Activated T-helper 9 cell treated with anti-CD3 and anti-CD28 coated beads, Interleukin-2, amount 50 U/mL, for 16 hours (primary cell): Measurements from ENCODE around the gene MYL2.

Experiments used
- DNase-seq: peaks from one replicate; pipeline ENCODE4 v3.0.0-alpha.2; 2020; ENCODE audit warnings: low read depth

MYL2 gene

DNA sequence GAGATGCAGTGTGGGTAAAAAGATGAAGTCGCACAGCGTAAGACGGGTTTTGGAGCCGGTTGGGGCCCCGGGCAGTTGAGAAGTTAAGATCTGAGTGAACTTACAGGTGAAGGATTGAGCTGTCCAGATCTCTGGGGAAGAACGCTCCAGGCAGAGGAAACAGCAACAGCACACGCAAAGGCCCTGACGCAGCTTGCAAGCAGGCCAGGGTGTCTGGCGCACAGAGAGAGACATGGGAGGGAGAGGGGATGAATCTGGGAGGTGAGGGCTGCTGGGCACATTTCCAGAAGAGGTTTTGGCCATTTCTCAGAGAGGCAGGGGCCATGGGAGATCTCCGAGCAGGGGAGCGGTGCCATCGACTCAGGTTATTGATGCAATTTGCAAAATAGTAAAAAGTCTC is 31.0 kb downstream of the MYL2 start:
- no peak for DNase-seq

DNA sequence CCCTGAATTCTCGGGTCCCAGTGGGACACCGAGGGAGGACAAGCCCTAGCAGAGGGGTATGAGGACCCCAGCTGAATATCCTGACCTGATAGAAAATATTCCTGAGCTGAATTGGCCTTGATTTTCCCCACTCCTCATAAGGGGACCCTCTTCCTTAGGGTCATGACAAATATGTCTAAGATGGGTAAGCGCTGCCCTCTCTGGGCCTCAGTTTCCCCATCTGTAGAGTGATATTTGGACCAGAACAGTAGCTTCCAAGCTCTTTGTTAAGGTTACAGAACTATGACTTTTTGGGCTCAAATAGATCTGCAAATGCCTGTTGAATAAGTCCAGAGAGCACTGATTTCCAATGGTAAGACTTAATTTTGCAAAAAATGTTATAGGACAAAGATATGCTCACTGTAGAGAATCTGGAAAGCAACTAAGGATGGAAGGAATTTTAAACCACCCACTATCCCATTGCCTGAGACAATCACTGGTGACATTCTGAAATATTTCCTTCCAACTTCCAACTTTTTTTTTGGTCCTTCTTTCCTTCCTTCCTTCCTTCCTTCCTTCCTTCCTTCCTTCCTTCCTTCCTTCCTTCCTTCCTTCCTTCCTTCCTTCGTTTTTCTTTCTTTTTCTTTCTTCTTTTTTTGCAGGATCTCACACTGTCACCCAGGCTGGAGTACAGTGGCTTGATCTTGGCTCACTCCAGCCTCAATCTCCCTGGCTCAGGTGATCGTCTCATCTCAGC is 32.0 kb downstream of the MYL2 start:
- DNase-seq: no peak

- no peak for DNase-seq
Measured at GRCh38 chr12:110885152-110885840, 35.1 kb downstream of the MYL2 start.

DNA sequence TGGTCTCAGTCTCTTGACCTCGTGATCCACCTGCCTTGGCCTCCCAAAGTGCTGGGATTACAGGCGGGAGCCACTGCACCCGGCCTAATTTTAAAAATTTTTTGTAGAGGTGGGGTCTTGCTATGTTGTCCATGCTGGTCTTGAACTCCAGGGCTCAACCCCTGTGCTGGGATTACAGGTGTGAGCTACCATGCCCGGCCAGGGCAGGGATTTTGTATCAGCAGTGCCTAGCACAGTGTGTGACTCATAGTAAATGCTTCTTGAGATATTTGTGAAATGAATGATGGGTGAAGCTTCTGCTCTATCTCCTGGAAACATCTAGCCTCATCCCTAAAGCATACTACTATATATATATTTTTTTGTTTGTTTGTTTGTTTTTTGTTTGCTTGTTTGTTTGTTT is 37.1 kb downstream of the MYL2 start:
- DNase-seq: no peak

GRCh38 chr12:110880651-110881050 is 39.7 kb downstream of the MYL2 start:
- DNase-seq: no peak

DNA sequence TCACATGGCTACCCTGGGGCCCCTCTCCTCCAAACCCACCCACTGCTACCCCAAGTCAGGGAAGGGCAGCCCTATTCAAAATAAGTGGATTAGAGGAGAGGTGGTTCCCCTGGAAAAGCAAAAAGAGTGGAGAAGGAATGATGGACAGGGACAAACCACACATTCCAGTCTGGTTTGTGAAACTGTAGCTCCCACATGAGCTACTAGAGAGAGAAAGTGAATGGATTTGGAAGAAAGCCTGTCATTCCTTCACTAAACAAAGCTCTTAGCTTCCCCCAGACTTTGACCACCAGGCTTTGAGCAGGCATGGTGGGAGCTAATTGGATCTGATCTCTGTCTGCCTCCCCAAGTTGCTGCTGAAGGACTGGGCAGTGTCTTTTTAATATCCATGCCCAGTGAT is 45.6 kb downstream of the MYL2 start:
- DNase-seq: no peak

DNA sequence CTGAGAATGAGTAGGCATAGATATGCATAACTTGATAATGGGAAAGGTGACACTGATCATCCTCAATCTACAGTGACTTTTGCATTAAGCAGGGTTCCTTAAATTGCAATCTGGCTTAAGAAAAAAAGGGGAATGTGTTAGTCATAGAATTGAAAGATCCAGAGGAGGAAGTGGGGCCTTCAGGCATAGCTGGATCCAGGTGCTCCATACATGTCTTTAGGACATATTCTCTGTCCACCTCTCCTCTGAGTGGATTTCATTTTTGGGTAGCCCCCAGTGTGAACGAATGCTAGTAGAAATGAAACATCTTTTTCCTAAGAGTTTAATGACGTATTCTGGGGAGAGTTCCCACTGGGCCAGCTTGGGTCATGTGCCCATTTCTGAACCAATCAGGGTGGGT is 46.0 kb downstream of the MYL2 start:
- DNase-seq: no peak

DNA sequence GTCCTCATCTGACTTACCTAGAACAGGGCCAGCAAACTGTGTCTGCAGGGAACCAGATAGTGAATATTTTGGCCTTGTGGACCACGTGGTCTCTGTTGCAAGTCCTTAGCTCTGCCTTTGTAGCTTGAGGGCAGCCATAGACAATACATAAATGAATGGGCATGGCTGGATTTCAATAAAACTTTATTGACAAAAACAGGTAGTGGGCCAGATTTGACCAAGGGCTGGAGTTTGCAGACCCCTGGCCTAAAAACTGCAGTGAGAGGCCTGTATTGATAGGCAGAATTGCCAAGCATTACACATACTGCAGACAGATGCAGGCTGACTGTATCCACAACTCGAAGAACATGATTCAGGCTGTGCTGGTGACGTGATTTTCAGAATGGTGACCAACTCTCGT is 48.3 kb downstream of the MYL2 start:
- DNase-seq: no peak

- no peak for DNase-seq
Measured at GRCh38 chr12:110869803-110870202, 50.6 kb downstream of the MYL2 start.

- no peak for DNase-seq
Measured at GRCh38 chr12:110869026-110869425, 51.4 kb downstream of the MYL2 start.

- DNase-seq: no peak
Measured at GRCh38 chr12:110865521-110865920, 54.9 kb downstream of the MYL2 start.

DNA sequence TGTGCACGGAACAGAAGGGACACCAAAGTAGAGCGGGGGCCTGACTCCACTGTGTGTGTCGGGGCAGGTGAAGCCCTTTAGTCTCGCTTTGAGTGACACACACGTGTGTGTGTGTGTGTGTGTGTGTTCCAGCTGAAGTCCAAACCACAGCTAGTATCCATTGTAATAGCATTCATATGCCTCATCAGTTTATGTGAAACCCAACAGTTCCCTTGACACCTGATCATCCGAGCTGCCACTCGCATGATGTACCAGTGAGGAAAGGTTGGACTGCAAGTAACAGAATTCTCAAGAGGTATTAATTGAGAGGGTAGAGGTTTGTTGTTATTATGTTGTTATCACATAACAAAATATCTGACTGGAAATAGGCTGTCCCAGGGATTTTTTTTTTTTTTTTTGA is 57.2 kb downstream of the MYL2 start:
- no peak for DNase-seq

DNA sequence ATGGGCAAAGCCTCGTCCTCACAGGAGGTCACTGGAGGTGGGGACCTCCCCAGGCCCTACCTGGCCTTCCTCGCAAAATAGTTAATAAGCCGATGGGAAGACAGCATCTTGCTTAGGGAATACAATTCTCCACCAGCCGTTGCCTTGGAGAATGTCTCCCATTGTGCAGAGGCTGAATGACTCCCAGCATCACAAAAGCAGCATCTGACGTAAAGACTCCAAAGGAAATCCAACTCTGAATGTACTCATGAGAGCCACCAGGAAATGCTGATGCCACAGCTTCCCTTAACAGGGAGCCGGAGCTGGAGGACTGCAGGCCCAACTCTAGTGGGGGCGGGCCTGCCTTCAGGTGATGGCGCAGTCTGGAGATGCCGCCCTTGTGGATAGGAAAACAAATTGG is 58.0 kb downstream of the MYL2 start:
- DNase-seq: no peak

GRCh38 chr12:110861729-110862128 is 58.6 kb downstream of the MYL2 start:
- DNase-seq: no peak
